HEK293 (cell line): ENCODE data around the gene ROBO1.

ENCODE experiments used
- HOXD13 ChIP-seq: sonication (generic); formaldehyde crosslinking; IDR thresholded peaks from 2 replicates; pipeline ENCODE4 v1.8.0; 2022; ENCODE audit warnings: missing genetic modification reagents, borderline replicate concordance
- KLF8 ChIP-seq: fragments of 450-650 bp; formaldehyde crosslinking; IDR thresholded peaks from 2 replicates; pipeline ENCODE4 v1.5.1; 2016; ENCODE audit warnings: missing biosample characterization, missing genetic modification characterization
- KLF9 ChIP-seq: fragments of 450-650 bp; formaldehyde crosslinking; IDR thresholded peaks from 2 replicates; pipeline ENCODE4 v1.5.1; 2016; ENCODE audit warnings: missing biosample characterization, missing genetic modification characterization, low read depth
- MEIS1 ChIP-seq: sonication (generic); formaldehyde crosslinking; IDR thresholded peaks from 2 replicates; pipeline ENCODE4 v1.8.1; 2022; ENCODE audit warnings: missing genetic modification reagents, mild to moderate bottlenecking, borderline replicate concordance
- SP3 ChIP-seq: fragments of 450-650 bp; formaldehyde crosslinking; IDR thresholded peaks from 2 replicates; pipeline ENCODE4 v1.5.1; 2016; ENCODE audit warnings: missing biosample characterization, missing genetic modification characterization
- WT1 ChIP-seq: fragments of 450-650 bp; formaldehyde crosslinking; IDR thresholded peaks from 2 replicates; pipeline ENCODE4 v1.5.1; 2016; ENCODE audit warnings: missing biosample characterization, missing genetic modification characterization
- ZBTB17 ChIP-seq: fragments of 450-650 bp; formaldehyde crosslinking; IDR thresholded peaks from 2 replicates; pipeline ENCODE4 v1.5.1; 2016; ENCODE audit warnings: missing biosample characterization, missing genetic modification characterization
- ZFHX2 ChIP-seq: fragments of 450-650 bp; formaldehyde crosslinking; conservative IDR thresholded peaks from 2 replicates; pipeline ENCODE4 v1.5.1; 2016; ENCODE audit warnings: missing biosample characterization, missing genetic modification characterization
- ZFP37 ChIP-seq: fragments of 450-650 bp; formaldehyde crosslinking; IDR thresholded peaks from 2 replicates; pipeline ENCODE4 v1.5.1; 2016; ENCODE audit warnings: missing biosample characterization, missing genetic modification characterization
- ZNF10 ChIP-seq: fragments of 450-650 bp; formaldehyde crosslinking; IDR thresholded peaks from 2 replicates; pipeline ENCODE4 v1.5.1; 2017; ENCODE audit warnings: missing biosample characterization, missing genetic modification characterization
- ZNF112 ChIP-seq: fragments of 450-650 bp; formaldehyde crosslinking; IDR thresholded peaks from 2 replicates; pipeline ENCODE4 v1.5.0; 2017; ENCODE audit warnings: missing biosample characterization, missing genetic modification characterization
- ZNF146 ChIP-seq: fragments of 450-650 bp; formaldehyde crosslinking; IDR thresholded peaks from 2 replicates; pipeline ENCODE4 v1.5.1; 2016; ENCODE audit warnings: missing biosample characterization, missing genetic modification characterization
- ZNF169 ChIP-seq: fragments of 450-650 bp; formaldehyde crosslinking; IDR thresholded peaks from 2 replicates; pipeline ENCODE4 v1.5.1; 2016; ENCODE audit warnings: missing biosample characterization, missing genetic modification characterization
- ZNF19 ChIP-seq: fragments of 450-650 bp; formaldehyde crosslinking; IDR thresholded peaks from 2 replicates; pipeline ENCODE4; 2016; ENCODE audit warnings: missing biosample characterization, missing genetic modification characterization, low read depth
- ZNF2 ChIP-seq: fragments of 450-650 bp; formaldehyde crosslinking; IDR thresholded peaks from 2 replicates; pipeline ENCODE4 v1.5.1; 2016; ENCODE audit warnings: missing biosample characterization, missing genetic modification characterization
- ZNF266 ChIP-seq: fragments of 450-650 bp; formaldehyde crosslinking; IDR thresholded peaks from 2 replicates; pipeline ENCODE4 v1.5.1; 2016; ENCODE audit warnings: missing biosample characterization, missing genetic modification characterization, low read depth
- ZNF335 ChIP-seq: fragments of 450-650 bp; formaldehyde crosslinking; conservative IDR thresholded peaks from 2 replicates; pipeline ENCODE4 v1.5.1; 2016; ENCODE audit warnings: missing biosample characterization, missing genetic modification characterization
- ZNF561 ChIP-seq: fragments of 450-650 bp; IDR thresholded peaks from 2 replicates; pipeline ENCODE4 v1.5.1; 2018; ENCODE audit warnings: missing biosample characterization, missing genetic modification characterization, borderline replicate concordance
- ZNF600 ChIP-seq: fragments of 450-650 bp; formaldehyde crosslinking; IDR thresholded peaks from 2 replicates; pipeline ENCODE4 v1.5.1; 2016; ENCODE audit warnings: missing biosample characterization, missing genetic modification characterization
- ZNF658 ChIP-seq: fragments of 450-650 bp; formaldehyde crosslinking; IDR thresholded peaks from 2 replicates; pipeline ENCODE4; 2016; ENCODE audit warnings: missing biosample characterization, missing genetic modification characterization
- ZNF768 ChIP-seq: fragments of 450-650 bp; formaldehyde crosslinking; IDR thresholded peaks from 2 replicates; pipeline ENCODE4 v1.5.1; 2018; ENCODE audit warnings: missing biosample characterization, mild to moderate bottlenecking, missing genetic modification characterization
- ZNF777 ChIP-seq: fragments of 450-650 bp; formaldehyde crosslinking; IDR thresholded peaks from 2 replicates; pipeline ENCODE4 v1.5.1; 2017; ENCODE audit warnings: missing biosample characterization, missing genetic modification characterization, borderline replicate concordance
- TF ChIP-seq, protein P1 (sequence below): fragments of 450-650 bp; formaldehyde crosslinking; optimal IDR thresholded peaks from 2 replicates; pipeline ENCODE3; 2016; ENCODE audit warnings: missing biosample characterization, mild to moderate bottlenecking, missing genetic modification characterization
- TF ChIP-seq, protein P2 (sequence below): fragments of 450-650 bp; formaldehyde crosslinking; IDR thresholded peaks from 2 replicates; pipeline ENCODE4 v1.5.1; 2017; ENCODE audit warnings: missing biosample characterization, missing genetic modification characterization
- TF ChIP-seq, protein P3 (sequence below): IDR thresholded peaks from 2 replicates; pipeline ENCODE4 v1.6.1; 2011; ENCODE audit warnings: mild to moderate bottlenecking, low read depth, low read length, borderline replicate concordance
- TF ChIP-seq, protein P4 (sequence below): fragments of 450-650 bp; formaldehyde crosslinking; conservative IDR thresholded peaks from 2 replicates; pipeline ENCODE4 v1.5.1; 2016; ENCODE audit warnings: low read depth, missing biosample characterization, missing genetic modification characterization
- TF ChIP-seq, protein P5 (sequence below): fragments of 450-650 bp; formaldehyde crosslinking; IDR thresholded peaks from 2 replicates; pipeline ENCODE4 v1.5.1; 2016; ENCODE audit warnings: missing biosample characterization, missing genetic modification characterization
- TF ChIP-seq, protein P6 (sequence below): fragments of 450-650 bp; formaldehyde crosslinking; IDR thresholded peaks from 2 replicates; pipeline ENCODE4 v1.5.1; 2017; ENCODE audit warnings: missing biosample characterization, missing genetic modification characterization

Gene ROBO1

DNA sequence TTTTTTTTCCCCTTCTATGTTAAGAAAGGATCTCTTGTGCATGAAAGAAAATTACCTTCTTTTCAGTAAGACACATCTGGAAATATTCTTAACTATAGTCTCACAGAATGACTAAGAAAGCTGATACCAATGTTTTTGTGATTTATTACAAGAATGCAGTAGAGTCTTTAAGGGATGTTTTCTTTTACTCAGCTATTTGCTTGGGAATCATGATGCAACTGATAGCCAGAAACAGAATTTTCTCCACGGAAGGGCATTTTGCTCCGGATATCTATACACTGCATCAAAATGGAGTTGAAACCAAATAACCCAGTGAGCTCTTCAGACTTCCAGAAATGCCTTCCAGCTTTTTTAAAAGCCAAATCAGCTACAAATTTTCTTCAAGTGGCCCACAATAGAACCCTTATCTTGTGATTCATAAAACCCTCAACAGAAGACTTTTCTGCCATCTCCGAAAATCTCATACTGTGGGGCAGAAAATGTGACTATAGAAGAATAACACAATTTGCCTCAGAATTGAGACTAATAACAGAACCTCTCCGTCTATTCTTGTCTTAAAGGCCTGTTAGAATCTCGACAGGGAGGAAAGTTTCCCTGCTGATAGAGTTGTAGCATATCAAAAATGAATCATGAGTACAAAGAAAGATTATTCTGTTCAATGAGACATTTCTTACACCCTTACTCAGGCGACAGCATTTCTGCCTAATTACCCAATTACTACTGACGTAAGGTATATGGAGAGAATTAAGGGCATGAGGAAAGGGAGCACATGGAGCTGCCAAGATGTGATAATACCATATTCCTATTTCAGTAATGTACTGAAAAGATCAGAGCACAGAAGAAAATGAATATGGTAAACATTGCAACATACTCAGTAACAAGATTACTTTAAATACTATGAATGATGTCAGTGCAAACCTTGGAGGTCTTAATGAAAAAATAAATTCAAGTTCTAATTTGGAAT, 900.1 kb downstream of the ROBO1 start (continued):
- TF ChIP-seq ZNF2 (tag by site-specific recombination) (no peak), ZFHX2 (tag by site-specific recombination) (no peak), ZNF112 (tag by site-specific recombination) (no peak), KLF8 (tag by site-specific recombination) (0 out of 2 replicates have a peak, but pooled peaks have one; percentile 30), ZNF146 (tag by site-specific recombination) (no peak), MEIS1 (CRISPR knock-in tag) (no peak), ZFP37 (tag by site-specific recombination) (no peak), ZNF561 (tag by site-specific recombination) (no peak), KLF9 (tag by site-specific recombination) (no peak), HOXD13 (CRISPR knock-in tag) (no peak), ZNF777 (tag by site-specific recombination) (no peak), ZNF10 (tag by site-specific recombination) (no peak), ZNF169 (tag by site-specific recombination) (no peak), ZNF19 (no peak), SP3 (tag by site-specific recombination) (no peak), ZNF335 (no peak), ZNF600 (tag by site-specific recombination) (no peak), ZNF658 (tag by site-specific recombination) (no peak), ZNF768 (tag by site-specific recombination) (no peak), ZBTB17 (tag by site-specific recombination) (peak; percentile 59; the same call in 1 of the 2 replicates), WT1 (peak; percentile 68), ZNF266 (no peak)
- TF ChIP-seq, protein P1, sequence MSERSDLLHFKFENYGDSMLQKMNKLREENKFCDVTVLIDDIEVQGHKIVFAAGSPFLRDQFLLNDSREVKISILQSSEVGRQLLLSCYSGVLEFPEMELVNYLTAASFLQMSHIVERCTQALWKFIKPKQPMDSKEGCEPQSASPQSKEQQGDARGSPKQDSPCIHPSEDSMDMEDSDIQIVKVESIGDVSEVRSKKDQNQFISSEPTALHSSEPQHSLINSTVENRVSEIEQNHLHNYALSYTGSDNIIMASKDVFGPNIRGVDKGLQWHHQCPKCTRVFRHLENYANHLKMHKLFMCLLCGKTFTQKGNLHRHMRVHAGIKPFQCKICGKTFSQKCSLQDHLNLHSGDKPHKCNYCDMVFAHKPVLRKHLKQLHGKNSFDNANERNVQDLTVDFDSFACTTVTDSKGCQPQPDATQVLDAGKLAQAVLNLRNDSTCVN (tag by site-specific recombination): no peak
- TF ChIP-seq, protein P2, sequence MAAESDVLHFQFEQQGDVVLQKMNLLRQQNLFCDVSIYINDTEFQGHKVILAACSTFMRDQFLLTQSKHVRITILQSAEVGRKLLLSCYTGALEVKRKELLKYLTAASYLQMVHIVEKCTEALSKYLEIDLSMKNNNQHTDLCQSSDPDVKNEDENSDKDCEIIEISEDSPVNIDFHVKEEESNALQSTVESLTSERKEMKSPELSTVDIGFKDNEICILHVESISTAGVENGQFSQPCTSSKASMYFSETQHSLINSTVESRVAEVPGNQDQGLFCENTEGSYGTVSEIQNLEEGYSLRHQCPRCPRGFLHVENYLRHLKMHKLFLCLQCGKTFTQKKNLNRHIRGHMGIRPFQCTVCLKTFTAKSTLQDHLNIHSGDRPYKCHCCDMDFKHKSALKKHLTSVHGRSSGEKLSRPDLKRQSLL (tag by site-specific recombination): no peak
- TF ChIP-seq, protein P3, sequence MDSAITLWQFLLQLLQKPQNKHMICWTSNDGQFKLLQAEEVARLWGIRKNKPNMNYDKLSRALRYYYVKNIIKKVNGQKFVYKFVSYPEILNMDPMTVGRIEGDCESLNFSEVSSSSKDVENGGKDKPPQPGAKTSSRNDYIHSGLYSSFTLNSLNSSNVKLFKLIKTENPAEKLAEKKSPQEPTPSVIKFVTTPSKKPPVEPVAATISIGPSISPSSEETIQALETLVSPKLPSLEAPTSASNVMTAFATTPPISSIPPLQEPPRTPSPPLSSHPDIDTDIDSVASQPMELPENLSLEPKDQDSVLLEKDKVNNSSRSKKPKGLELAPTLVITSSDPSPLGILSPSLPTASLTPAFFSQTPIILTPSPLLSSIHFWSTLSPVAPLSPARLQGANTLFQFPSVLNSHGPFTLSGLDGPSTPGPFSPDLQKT: no peak
- TF ChIP-seq, protein P4, sequence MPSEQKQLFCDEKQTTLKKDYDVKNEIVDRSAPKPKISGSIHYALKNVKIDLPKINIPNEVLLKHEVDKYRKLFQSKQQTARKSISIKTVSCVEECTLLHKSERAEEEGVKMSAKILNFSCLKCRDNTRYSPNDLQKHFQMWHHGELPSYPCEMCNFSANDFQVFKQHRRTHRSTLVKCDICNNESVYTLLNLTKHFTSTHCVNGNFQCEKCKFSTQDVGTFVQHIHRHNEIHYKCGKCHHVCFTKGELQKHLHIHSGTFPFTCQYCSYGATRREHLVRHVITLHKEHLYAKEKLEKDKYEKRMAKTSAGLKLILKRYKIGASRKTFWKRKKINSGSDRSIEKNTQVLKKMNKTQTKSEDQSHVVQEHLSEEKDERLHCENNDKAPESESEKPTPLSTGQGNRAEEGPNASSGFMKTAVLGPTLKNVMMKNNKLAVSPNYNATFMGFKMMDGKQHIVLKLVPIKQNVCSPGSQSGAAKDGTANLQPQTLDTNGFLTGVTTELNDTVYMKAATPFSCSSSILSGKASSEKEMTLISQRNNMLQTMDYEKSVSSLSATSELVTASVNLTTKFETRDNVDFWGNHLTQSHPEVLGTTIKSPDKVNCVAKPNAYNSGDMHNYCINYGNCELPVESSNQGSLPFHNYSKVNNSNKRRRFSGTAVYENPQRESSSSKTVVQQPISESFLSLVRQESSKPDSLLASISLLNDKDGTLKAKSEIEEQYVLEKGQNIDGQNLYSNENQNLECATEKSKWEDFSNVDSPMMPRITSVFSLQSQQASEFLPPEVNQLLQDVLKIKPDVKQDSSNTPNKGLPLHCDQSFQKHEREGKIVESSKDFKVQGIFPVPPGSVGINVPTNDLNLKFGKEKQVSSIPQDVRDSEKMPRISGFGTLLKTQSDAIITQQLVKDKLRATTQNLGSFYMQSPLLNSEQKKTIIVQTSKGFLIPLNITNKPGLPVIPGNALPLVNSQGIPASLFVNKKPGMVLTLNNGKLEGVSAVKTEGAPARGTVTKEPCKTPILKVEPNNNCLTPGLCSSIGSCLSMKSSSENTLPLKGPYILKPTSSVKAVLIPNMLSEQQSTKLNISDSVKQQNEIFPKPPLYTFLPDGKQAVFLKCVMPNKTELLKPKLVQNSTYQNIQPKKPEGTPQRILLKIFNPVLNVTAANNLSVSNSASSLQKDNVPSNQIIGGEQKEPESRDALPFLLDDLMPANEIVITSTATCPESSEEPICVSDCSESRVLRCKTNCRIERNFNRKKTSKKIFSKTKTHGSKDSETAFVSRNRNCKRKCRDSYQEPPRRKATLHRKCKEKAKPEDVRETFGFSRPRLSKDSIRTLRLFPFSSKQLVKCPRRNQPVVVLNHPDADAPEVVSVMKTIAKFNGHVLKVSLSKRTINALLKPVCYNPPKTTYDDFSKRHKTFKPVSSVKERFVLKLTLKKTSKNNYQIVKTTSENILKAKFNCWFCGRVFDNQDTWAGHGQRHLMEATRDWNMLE (tag by site-specific recombination): no peak
- TF ChIP-seq, protein P5, sequence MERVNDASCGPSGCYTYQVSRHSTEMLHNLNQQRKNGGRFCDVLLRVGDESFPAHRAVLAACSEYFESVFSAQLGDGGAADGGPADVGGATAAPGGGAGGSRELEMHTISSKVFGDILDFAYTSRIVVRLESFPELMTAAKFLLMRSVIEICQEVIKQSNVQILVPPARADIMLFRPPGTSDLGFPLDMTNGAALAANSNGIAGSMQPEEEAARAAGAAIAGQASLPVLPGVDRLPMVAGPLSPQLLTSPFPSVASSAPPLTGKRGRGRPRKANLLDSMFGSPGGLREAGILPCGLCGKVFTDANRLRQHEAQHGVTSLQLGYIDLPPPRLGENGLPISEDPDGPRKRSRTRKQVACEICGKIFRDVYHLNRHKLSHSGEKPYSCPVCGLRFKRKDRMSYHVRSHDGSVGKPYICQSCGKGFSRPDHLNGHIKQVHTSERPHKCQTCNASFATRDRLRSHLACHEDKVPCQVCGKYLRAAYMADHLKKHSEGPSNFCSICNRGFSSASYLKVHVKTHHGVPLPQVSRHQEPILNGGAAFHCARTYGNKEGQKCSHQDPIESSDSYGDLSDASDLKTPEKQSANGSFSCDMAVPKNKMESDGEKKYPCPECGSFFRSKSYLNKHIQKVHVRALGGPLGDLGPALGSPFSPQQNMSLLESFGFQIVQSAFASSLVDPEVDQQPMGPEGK (tag by site-specific recombination): no peak
- TF ChIP-seq, protein P6, sequence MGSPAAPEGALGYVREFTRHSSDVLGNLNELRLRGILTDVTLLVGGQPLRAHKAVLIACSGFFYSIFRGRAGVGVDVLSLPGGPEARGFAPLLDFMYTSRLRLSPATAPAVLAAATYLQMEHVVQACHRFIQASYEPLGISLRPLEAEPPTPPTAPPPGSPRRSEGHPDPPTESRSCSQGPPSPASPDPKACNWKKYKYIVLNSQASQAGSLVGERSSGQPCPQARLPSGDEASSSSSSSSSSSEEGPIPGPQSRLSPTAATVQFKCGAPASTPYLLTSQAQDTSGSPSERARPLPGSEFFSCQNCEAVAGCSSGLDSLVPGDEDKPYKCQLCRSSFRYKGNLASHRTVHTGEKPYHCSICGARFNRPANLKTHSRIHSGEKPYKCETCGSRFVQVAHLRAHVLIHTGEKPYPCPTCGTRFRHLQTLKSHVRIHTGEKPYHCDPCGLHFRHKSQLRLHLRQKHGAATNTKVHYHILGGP (tag by site-specific recombination): peak; percentile 18; the same call in 1 of the 2 replicates
